Fibroblast of skin of right quadriceps (primary cell): Measurements from ENCODE around the gene GALNT9.
A peak's percentile ranks its signal among the peaks of the same experiment; 100 is the strongest.
"Not testable (repeated sequence)": the region's sequence is repeated elsewhere in the genome, so short reads cannot be mapped to it uniquely, and the experiment has no call there.

Source experiments
- DNase-seq: peaks from one replicate; pipeline ENCODE4 v3.0.0-alpha.2; 2013

The GALNT9 gene

DNA sequence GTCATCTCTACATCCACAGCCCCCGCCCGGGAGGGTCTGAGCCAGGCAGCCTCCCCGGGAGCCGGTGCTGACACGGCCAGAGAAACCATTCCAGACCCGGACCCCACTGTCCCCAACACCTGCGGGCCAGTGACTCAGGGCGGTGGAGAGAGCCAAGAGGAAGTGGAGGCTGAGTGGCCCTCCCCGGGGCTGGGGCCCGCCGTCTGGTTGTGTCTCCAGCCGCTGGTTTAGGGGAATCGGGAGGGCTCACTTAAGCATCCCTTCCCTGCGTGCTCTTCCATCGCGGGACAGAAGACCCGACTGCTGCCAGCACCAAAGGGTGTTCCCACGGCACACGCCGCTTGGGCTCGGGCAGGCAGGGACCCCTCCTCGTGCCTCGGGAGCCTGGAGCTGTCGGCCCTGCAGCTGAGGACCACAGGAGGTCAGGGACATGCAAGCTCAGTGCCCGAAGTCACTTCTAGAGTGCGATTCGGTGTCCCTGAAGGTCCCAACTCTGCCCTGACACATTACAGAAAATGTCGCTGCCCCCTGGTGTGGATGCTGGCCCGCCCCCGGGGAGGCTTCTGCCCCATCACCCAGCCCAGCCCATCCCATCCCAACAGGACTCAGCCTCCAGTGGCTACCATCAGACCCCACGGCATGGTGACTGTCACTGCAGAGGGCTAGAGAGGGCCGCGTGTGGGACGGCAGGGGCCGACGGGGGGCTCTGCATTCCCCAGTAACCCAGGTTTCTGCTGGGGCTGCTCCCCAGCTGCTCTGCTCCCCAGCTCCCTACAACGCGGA, 50.8 kb downstream of the GALNT9 start:
- no peak for DNase-seq

DNA sequence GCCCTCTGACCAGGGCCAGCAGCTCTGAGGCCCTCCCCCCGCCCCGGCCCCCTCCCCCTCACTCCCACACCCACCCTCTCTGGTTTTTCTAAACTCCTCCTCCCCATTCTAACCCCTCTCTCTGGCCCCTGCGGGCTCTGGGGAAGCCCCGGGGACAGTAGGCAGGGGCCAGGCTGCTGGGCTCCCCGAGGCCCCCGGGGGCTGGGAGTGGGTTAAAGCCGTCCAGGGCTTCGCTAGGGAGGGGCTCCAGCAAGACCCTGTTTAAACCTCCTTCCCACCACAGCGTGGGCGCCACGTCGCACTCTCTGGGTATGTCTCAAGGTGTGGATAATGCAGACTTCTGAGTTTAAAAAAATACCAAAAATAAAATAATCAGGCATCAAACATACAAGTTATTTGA, 51.4 kb downstream of the GALNT9 start:
- no peak for DNase-seq

DNA sequence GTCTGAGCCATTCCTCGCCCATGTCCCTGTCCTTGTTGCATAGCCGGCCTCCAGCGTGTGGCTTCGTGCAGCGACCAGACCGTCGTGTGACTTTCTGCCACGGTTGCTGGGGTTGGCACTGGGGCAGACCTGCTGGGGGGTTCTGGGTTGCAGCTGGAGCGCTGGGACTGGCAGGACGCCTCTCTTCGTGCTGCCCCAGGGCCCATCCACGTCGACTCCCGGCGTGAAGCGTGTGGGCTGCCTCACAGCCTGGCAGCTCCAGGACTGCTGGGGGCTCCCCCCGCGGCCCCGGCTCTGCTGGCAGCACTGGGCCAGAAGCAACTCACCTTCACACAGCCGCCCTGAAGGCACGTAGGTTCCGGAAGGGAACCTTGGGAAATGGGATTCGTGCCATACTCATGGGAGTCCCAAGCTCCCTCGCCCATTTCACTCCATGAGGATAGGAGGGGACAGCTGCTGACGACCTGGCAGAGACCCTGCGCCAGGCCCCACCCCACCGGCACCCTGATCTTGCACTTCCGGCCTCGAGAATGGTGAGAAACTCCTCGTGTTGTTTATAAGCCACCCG, 51.9 kb downstream of the GALNT9 start:
- no peak for DNase-seq

DNA sequence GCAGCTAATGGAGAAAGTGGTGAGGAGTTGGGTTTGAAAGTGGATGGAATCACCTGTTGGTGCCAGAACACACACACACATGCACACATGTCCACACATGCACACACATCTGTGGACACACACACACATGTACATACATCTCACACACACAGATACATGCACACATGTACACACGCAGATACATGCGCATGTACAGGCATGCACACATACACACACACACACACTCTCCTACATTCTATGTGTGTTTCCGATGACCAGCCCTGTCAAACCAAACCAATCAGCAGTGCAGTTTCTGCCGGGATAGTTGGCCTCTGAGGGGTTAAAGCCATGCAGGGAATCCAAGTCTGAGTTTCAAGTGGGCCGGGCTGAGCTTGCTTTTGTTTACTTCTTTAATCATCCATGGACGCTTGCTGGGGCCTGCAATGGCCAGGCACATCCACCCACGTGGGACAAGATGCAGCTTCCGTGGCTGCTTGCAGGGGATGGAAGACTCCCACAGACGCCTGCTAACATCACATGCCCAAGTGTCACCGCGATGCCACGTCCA, 52.5 kb downstream of the GALNT9 start:
- DNase-seq = no peak

DNA sequence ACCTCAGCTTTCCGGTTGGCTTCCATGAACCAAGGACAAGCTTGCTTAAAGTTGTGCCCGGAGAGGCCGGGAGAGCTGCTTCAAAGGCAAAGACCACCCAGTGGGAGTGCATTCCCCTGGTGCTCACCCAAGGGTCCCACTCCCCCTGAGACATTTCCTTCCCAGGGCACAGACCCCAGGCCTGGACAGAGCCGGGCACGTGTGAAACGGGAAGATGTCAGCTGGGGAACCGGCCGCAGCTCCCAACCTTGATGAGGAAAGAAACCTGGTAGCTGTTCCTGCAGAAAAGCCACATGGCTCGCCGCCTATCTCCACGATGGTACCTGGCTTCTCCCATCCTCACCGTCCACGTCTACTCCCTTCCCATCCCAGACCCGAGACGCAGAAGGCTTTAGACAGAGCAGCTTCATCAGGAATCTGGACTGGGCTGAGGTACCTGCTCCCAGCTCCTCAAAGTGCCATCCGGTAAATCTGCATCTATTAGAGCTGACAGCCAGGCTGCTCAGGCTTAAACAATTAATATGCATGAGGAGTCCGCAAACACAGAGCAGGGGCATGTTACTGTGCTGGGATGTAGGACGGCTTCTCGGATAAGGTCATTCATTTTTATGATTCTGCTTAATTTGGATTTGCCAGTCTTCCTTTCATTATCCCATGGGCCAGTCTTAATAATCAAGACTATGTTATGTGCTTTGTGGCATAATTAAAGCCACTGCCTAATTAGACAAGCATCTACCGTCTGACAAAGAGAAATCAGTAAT, 53.1 kb downstream of the GALNT9 start:
- DNase-seq = no peak

DNA sequence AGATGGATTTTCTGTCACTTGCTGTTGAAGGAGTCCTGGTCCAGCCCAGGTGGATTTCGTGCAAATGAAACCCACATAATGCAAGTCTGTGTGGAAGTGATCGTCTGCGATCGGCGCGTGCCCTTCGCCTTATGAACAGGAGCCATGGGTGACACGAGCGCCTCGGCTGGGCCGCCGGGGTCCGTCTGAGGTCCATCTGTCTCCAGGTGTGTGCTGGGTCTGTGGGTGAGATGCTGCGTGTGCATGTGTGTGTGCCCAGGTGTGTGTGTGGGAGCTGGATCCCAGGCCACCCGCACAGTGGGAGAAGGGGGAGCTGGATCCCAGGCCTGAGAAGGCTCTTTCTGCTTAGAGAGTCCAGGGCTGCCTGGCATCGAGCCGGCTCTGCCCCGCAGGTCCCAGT, 53.8 kb downstream of the GALNT9 start:
- DNase-seq = no peak

GRCh38 chr12:132275110-132275531, 54.3 kb downstream of the GALNT9 start:
- DNase-seq = peak; percentile 61

DNA sequence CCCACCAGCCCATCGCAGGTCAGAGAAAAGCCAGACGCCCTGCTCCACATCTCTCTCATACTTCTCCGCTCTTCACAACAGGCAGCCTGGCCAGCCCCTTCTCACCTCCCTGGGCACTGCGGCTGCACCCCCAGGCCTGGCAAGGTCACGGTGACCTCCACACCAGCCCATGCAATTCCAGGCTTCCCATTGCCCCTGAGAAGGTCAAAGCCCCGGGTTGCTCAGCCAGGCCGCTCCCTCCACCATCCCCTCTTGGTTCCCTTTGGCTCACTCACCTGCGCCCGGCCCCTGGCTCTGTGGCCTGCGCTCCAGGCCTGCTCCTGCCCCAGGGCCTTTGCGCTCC, 55.4 kb downstream of the GALNT9 start:
- DNase-seq = no peak

GRCh38 chr12:132272711-132273110, 56.7 kb downstream of the GALNT9 start:
- DNase-seq = no peak

DNA sequence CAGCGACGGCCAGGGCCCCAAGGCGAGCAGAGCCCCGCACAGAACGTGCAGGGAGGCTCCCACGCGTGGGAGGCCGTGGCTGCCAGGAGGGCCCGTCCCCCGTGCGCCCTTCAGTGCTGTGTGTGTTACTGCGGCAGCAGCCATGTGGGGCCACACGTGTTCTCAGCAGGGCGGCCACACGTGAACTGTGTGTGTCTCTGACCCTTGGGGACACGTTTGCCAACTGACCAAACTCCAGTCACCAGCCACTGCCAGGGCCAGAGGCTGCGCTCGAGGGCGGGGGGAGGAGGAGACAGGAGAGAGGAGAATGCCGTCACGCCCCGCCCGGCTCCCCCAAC, 57.7 kb downstream of the GALNT9 start:
- no peak for DNase-seq

- DNase-seq = no peak
These were observed 58.2 kb downstream of the GALNT9 start for GRCh38 chr12:132270969-132271754.

DNA sequence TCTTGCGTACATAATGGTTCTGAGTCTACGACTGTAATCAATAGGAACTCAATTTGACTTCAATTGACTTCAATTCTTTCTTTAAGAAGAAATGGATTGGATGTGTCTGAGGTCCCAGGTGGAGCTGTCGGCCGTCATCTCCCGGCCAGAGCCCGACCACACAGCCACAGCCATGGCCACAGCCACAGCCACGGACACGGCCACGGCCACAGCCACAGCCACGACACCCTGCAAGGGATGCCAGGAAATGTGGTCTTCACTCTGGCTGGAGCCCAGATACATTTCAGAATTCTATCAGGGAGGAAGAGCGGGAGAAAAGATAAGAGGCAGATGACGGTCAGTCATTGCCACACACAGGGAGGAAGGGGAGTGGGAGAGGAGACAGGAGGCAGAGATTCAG, 58.9 kb downstream of the GALNT9 start:
- DNase-seq = no peak

DNA sequence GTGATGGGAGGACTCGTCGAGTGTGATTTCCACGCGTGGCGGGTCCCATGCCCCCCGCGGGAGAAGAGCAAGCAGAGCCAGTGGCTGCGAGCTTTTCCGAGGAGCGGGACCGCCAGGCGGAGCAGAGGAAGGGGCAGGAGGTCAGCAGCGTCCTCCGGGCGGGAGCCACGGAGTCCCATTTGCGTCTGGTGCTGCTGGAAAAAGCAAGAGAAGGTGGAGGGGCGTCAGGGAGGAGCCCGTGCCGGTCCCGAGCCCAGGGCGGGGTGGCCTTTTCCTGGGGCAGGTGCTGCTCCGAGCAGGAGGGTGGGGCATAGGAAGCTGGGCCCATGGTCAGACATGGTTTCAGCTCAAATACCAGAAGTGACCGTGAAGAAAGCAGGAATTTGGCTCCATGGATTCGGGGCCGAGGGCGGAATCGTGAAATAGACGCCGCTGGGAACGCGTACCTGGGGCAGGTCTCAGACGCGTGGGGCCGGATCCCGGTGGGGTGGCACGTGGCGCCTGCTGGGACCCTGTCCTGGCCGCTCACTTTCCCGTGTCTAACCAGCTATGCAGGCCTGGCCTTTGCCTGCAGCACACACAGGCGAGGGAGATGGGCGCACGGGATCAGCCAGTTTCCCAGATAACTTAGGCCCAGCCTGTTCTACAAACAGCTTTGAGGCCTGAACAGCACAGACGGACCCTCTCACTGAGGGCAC, 60.0 kb downstream of the GALNT9 start:
- no peak for DNase-seq

DNA sequence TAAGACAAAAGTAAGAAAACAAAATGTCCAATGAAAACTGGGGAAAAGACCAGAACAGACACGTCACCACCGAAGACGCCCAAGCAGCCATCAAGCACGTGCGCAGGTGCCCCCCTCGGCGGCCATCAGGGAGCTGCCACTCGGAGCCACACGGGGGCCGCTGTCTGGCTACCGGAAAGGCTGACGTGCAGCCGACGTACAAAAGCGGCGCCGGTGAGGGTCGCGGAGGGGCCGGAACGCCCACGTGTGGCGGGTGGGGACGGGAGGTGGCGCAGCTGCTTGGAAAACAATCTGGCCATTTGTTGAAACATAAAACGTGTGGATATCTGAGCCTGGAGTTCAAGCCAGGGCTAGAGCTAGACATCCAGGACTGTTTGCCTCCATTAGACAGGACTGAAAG, 60.7 kb downstream of the GALNT9 start:
- DNase-seq = no peak

DNA sequence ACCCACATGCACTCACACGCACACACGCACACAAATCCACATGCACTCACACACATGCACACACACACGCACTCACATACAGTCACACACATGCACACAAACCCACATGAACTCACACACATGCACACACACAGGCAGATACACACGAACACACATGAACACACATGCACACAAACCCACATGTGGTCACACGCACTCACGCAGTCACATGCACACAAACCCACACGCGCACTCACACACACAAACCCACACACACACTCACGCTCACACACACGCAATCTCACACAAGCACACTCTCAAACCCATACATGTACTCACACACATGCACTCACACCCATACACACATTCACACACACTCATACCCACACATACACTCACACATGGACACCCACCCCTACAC, 61.5 kb downstream of the GALNT9 start:
- DNase-seq = no peak

- no peak for DNase-seq
These were observed 62.6 kb downstream of the GALNT9 start for GRCh38 chr12:132266802-132267201.

DNA sequence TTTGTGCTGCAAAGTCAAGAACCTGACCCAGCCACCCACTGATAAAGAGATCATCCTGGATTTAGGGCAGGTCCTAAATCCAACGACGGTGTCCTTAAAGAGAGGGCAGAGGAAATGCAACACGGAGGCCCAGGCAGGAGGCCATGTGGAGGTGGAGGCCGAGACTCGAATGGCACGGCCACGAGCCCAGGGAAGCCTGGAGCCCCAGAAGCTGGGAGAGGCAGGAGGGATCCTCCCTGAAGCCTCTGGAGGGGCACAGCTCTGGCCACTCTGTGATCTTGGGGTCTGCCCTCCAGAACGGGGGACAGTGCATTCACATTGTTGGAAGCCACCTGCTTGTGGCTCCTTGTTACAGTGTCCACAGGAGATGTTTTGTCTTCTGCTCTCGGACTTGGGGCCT, 63.0 kb downstream of the GALNT9 start:
- no peak for DNase-seq

DNA sequence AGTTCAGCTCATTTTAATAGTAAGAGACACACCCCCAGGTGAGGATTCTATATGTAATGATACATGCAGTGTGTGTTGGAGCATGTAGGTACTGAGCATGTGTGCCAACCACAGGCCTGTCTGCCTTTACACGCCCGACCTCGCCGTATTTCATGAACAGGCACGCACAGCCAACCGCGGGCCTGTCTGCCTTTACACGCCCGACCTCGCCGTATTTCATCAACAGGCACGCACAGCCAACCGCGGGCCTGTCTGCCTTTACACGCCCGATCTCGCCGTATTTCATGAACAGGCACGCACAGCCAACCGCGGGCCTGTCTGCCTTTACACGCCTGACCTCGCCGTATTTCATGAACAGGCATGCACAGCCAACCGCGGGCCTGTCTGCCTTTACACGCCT, 63.6 kb downstream of the GALNT9 start:
- not testable (repeated sequence) for DNase-seq

DNA sequence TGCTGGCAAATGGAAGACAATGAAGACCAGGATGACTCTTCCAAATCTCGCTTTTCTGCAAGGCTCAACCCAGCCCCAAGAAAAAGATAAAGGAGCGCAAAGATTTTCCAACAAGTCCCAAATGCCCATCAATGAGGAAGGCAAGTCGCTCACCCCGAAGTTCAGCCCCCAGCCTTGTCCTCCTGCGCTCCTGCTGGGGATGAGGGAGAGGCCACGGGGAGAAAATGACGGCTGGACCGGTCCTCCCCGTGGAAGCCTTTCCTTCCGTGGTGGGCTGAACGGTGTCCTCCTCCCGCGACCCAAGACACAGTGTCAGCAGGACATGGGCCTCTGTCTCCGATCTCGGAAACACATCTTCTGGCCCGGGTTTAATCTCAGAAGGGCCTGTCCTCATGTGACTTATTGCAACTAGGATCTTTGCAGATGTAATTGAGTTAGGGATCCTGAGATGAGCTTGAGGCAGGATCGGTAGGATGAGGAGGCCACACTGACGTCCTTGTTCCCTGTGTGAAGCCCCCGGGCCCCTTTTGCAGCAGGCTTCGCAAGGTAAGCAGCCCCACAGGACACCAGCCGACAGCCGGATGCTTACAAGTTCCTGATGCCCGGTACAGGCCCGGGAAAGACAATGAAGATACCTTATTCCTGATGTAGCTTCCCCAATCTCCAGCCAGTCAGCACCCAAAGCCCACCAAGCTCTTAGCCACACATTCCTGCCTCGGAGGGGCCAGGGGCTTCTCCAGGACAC, 64.2 kb downstream of the GALNT9 start:
- no peak for DNase-seq

- DNase-seq = no peak
These were observed 65.0 kb downstream of the GALNT9 start for GRCh38 chr12:132264086-132265010.
